ENCODE measurements around the gene MYEOV. TPM values are rescaled to one million over a fixed set of nuclear protein-coding genes. Genes with fewer than 3 reads are reported as not detected.

Gene MYEOV
- total and polyA plus RNA-seq, 4 donors: 0.37 to 0.82 (median 0.64) TPM

DNA sequence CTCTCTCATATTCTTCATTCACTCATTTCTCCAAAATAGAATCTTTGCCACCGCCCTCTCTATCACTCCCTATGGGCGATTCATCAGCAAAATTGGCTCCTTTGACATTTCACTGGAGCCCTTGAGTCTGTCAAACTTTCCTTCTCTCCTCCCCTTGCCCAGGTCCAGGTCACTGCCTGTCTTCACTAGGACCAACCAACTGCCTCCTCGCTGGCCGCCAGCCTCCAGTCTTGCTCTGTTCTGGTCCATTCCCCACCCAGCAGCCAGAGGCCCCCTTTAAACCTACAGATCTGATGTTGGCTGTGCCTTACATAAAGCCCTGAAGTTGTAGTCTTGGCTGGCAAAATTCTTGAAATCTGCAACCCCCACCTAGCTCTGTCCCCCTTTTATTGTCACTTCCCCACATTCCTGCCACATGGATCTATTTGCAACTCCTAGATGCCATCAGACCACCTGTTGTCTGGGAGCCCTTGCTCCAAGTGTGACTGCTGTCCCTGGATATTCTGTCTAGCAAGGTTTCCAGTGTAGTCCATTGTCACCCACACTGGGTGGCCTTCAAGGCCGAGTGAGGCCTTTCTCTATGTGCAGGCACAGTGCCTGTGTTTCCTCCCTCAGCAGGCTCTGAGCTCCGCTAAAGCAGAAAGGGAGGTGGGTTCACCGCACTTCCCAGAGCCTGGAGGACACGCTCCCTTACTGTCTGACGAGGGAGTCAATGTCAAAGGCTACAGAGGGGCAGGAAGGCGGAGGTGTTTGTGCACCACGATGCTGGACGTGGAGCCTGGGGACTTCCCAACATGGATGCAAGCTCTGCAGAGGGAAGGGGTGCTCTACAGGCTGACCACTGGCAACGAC is 25.5 kb downstream of the MYEOV start:
- DNase-seq (peak in 1 of 3 donors; percentile 10), ATAC-seq (ENCODE audit: insufficient read depth, low FRiP score) (no peak)
- Histone ChIP-seq H3K27ac (ENCODE audit: low read depth in 1 of 2, low read length in 1 of 2) (no peak overlapping the region), H3K9me3 (ENCODE audit: control insufficient read depth in 4 of 4, insufficient read depth in 3 of 4, low read length in 3 of 4) (no peaks in the 10 kb centered on the region), H3K9ac (ENCODE audit: insufficient read depth in 1 of 2, low read length in 2 of 2) (no peak overlapping the region), H3K27me3 (ENCODE audit: control insufficient read depth in 3 of 3, insufficient read depth in 3 of 3, low read length in 2 of 3) (no peaks in the 10 kb centered on the region), H3K4me1 (ENCODE audit: control insufficient read depth in 5 of 5, insufficient read depth in 5 of 5, low read length in 5 of 5) (no peaks in the 10 kb centered on the region), H3K36me3 (ENCODE audit: control insufficient read depth in 4 of 4, insufficient read depth in 4 of 4, low read length in 4 of 4) (no peaks in the 10 kb centered on the region), H3K4me3 (no peak overlapping the region)
- WGBS, 2 donors: 91 to 95% methylated on average over 13 of the region's 13 CpGs
- TF ChIP-seq, protein P1, sequence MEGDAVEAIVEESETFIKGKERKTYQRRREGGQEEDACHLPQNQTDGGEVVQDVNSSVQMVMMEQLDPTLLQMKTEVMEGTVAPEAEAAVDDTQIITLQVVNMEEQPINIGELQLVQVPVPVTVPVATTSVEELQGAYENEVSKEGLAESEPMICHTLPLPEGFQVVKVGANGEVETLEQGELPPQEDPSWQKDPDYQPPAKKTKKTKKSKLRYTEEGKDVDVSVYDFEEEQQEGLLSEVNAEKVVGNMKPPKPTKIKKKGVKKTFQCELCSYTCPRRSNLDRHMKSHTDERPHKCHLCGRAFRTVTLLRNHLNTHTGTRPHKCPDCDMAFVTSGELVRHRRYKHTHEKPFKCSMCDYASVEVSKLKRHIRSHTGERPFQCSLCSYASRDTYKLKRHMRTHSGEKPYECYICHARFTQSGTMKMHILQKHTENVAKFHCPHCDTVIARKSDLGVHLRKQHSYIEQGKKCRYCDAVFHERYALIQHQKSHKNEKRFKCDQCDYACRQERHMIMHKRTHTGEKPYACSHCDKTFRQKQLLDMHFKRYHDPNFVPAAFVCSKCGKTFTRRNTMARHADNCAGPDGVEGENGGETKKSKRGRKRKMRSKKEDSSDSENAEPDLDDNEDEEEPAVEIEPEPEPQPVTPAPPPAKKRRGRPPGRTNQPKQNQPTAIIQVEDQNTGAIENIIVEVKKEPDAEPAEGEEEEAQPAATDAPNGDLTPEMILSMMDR (IDR thresholded peaks at IDR 0.05; ENCODE audit: control extremely low read depth, extremely low read depth): no peak

DNA sequence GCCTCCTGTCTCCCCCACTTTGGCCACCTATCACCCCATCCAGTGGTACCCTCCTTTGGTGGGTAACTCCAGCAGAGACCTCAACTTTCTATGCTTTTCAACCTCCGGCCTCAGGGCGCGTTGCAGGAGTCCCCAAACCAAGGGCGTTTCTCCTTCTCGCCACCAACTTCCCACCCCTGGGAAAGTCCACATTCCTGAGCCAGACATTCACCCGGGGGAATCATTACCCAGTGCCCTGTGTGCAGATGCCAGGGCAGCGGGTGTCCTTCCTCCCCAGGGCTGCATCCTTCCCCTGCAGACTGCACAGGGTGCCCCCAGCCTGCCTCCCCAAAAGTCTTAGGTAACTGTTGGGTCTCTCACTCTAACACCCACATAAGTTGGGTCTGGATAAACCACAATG is 26.4 kb downstream of the MYEOV start:
- Histone ChIP-seq H3K36me3 (ENCODE audit: control insufficient read depth in 4 of 4, insufficient read depth in 4 of 4, low read length in 4 of 4) (no peaks in the 10 kb centered on the region), H3K27me3 (ENCODE audit: control insufficient read depth in 3 of 3, insufficient read depth in 3 of 3, low read length in 2 of 3) (no peaks in the 10 kb centered on the region), H3K9ac (ENCODE audit: insufficient read depth in 1 of 2, low read length in 2 of 2) (no peak overlapping the region), H3K27ac (ENCODE audit: low read depth in 1 of 2, low read length in 1 of 2) (no peak overlapping the region), H3K9me3 (ENCODE audit: control insufficient read depth in 4 of 4, insufficient read depth in 3 of 4, low read length in 3 of 4) (no peaks in the 10 kb centered on the region), H3K4me3 (no peak overlapping the region), H3K4me1 (ENCODE audit: control insufficient read depth in 5 of 5, insufficient read depth in 5 of 5, low read length in 5 of 5) (no peaks in the 10 kb centered on the region)
- 91 to 93% methylated on average over 7 of the region's 7 CpGs for WGBS, 2 donors
- no peak for ATAC-seq (ENCODE audit: insufficient read depth, low FRiP score)
- no peak for DNase-seq
- TF ChIP-seq, protein P1 (IDR thresholded peaks at IDR 0.05; ENCODE audit: control extremely low read depth, extremely low read depth): no peak

DNA sequence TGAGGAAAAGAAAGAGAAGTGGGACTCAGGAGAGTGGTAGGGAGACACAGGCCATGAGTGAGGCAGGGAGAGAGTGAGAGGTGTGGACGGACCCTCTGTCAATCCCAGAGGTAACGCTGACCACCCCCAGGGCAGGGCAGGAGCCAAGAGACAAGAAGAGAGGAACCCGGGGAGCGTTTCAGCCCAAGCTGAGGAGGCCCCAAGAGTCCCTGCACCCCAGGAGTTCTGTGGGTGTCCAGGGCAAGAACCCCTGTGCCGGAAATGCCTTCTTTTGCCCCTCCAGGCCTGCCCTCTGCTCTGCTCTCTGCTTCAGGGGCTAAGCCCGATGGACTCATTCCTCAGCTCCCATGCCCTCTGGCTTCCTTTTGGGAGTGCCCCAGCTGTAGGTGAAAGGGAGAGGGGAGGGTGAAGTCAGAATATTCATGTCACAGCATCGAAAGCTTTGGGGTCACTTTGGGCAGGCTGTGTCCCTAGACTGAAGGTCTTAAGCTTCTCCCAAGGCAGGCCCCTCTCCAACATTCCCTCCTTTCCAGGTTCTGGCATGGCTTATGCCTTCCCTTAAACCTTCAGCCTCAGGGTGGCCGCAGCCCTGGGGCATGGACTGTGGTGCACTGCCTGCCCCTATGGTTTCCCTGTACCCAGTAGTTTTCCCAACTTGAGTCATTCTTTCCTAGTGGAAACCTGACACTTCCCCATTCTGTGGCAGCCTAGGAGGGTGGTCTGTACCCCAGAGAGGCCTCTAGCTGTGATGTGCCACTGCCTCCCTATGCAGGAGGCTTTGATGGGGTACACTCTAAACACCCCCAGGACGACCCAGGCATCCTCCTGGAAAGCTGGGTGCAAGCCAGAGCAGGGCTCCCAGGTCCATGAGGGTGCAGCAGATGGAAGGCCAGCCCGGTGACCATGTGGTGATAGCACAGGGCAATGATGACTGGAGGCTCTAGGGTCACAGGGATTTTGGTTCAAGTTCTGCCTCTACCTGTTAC is 27.1 kb downstream of the MYEOV start:
- H3K9me3 ChIP-seq (ENCODE audit: control insufficient read depth in 4 of 4, insufficient read depth in 3 of 4, low read length in 3 of 4): no peaks in the 10 kb centered on the region
- TF ChIP-seq, protein P1 (IDR thresholded peaks at IDR 0.05; ENCODE audit: control extremely low read depth, extremely low read depth): no peak
- WGBS, 2 donors: 94 to 95% methylated on average over 10 of the region's 10 CpGs
- no peaks in the 10 kb centered on the region for H3K36me3 ChIP-seq (ENCODE audit: control insufficient read depth in 4 of 4, insufficient read depth in 4 of 4, low read length in 4 of 4)
- ATAC-seq (ENCODE audit: insufficient read depth, low FRiP score) (no peak), DNase-seq (peak in 1 of 3 donors; percentile 10)
- no peaks in the 10 kb centered on the region for H3K27me3 ChIP-seq (ENCODE audit: control insufficient read depth in 3 of 3, insufficient read depth in 3 of 3, low read length in 2 of 3)
- H3K9ac ChIP-seq (ENCODE audit: insufficient read depth in 1 of 2, low read length in 2 of 2): no peak overlapping the region
- no peaks in the 10 kb centered on the region for H3K4me1 ChIP-seq (ENCODE audit: control insufficient read depth in 5 of 5, insufficient read depth in 5 of 5, low read length in 5 of 5)
- H3K27ac ChIP-seq (ENCODE audit: low read depth in 1 of 2, low read length in 1 of 2): no peak overlapping the region
- no peak overlapping the region for H3K4me3 ChIP-seq

Measured in lung (tissue), 12 donors.